Measurements from ENCODE around the gene LRRC7. TPM values are rescaled to one million over a fixed set of nuclear protein-coding genes. Genes with fewer than 3 reads are reported as not detected.

The LRRC7 gene
- total and polyA plus RNA-seq, 2 of the 8 experiments (the other 6 are each of a cell fraction or from before 2014, with no cell fraction given), result 0.03 to 0.17 TPM

DNA sequence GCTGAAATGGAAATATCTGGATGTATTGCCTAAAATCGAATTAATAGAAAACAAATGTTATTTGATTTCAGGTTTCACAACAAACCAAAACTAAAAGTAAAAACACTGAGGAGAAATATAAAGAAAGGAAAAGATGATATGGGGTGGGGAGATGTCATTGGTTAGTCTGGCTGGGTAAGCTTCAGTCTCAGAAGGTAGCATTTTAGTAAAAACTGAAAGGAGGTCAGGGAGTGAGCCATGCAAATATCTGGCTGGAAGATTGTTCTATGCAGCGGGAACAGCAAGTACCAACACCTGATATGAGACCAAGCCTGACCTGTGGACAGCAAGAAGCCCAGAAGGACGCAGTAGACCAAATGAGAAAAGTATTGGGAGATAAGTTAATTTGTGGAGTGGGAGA lies 373.1 kb downstream of the LRRC7 start:
- H3K27ac ChIP-seq (ENCODE audit: low read depth, low read length), result no peak overlapping the region
- H3K4me2 ChIP-seq (ENCODE audit: insufficient read depth in 1 of 2, low read depth in 2 of 2, low read length in 2 of 2), result no peak overlapping the region
- no peaks in the 10 kb centered on the region for H3K9me3 ChIP-seq (ENCODE audit: insufficient read depth in 2 of 2, low read depth in 1 of 2, low read length in 1 of 2)
- no peaks in the 10 kb centered on the region for H3K79me2 ChIP-seq (ENCODE audit: control insufficient read depth in 1 of 2, insufficient read depth in 2 of 2, low read length in 2 of 2)
- no peak overlapping the region for H3K4ac ChIP-seq (replicated peaks; ENCODE audit: insufficient read length, low read depth, low read length)
- H3K56ac ChIP-seq (replicated peaks; ENCODE audit: insufficient read length, low read depth, low read length), result no peak overlapping the region
- no peak overlapping the region for H2BK120ac ChIP-seq (replicated peaks; ENCODE audit: low read depth, low read length)
- no peak overlapping the region for H3K4me3 ChIP-seq (ENCODE audit: extremely low read depth in 1 of 4, insufficient read depth in 2 of 4, low read depth in 3 of 4, low read length in 4 of 4)
- no peak overlapping the region for H3K9ac ChIP-seq (replicated peaks in 1 of 4; ENCODE audit: extremely low read depth in 1 of 4, low read depth in 3 of 4, low read length in 3 of 4)
- no peak for FAIRE-seq
- H4K8ac ChIP-seq (ENCODE audit: extremely low read depth, insufficient read depth, low read length), result no peak overlapping the region
- no peaks in the 10 kb centered on the region for H4K20me1 ChIP-seq (replicated peaks in 1 of 2; ENCODE audit: control insufficient read depth in 1 of 2, insufficient read depth in 2 of 2, low read length in 2 of 2)
- no peak overlapping the region for H2BK5ac ChIP-seq (ENCODE audit: low read depth, low read length)
- H3K27me3 ChIP-seq (replicated peaks in 1 of 4; ENCODE audit: control insufficient read depth in 3 of 4, extremely low read depth in 1 of 4, insufficient read depth in 3 of 4, low read length in 3 of 4), result no peaks in the 10 kb centered on the region
- no peaks in the 10 kb centered on the region for H3K36me3 ChIP-seq (ENCODE audit: control insufficient read depth in 2 of 4, insufficient read depth in 4 of 4, low read length in 3 of 4)
- no peak overlapping the region for H3K18ac ChIP-seq (ENCODE audit: extremely low read depth, low read length)
- no peak overlapping the region for H2BK15ac ChIP-seq (ENCODE audit: low read length)
- ChIA-PET POLR2A (ENCODE audit: partially characterized antibody) (no interaction called here), CTCF (ENCODE audit: partially characterized antibody) (no interaction called here)
- no peaks in the 10 kb centered on the region for H3K79me1 ChIP-seq (ENCODE audit: low read depth, low read length)
- no peak overlapping the region for H2AFZ ChIP-seq (ENCODE audit: low read length)
- H4K91ac ChIP-seq (replicated peaks; ENCODE audit: insufficient read length, low read length), result no peak overlapping the region
- no peak overlapping the region for H2BK12ac ChIP-seq (ENCODE audit: low read depth, low read length)
- no peaks in the 10 kb centered on the region for H3K4me1 ChIP-seq (replicated peaks in 1 of 4; ENCODE audit: control insufficient read depth in 3 of 4, insufficient read depth in 4 of 4, low read length in 3 of 4)
- H3K14ac ChIP-seq (ENCODE audit: insufficient read length), result no peak overlapping the region
- H4K5ac ChIP-seq (ENCODE audit: insufficient read length, low read depth, low read length), result no peak overlapping the region
- H3K23ac ChIP-seq (ENCODE audit: insufficient read length), result no peak overlapping the region
- no peak overlapping the region for H2AK5ac ChIP-seq (ENCODE audit: low read depth, low read length)
- H2BK20ac ChIP-seq (ENCODE audit: low read length), result no peak overlapping the region
- H3K23me2 ChIP-seq (ENCODE audit: low read depth, low read length), result no peaks in the 10 kb centered on the region
- 76% methylated on average over 3 of the region's 3 CpGs; no CpG with 5 or more reads in 1 of the 2 experiments for WGBS, 2 experiments (ENCODE audit: extremely low coverage in 1 of 2, insufficient coverage in 1 of 2, insufficient read length in 1 of 2, insufficient replicate concordance in 2 of 2, low coverage in 1 of 2, low lambda C conversion rate in 2 of 2, missing lambda C conversion rate in 1 of 2)
- no peak for DNase-seq (ENCODE audit: low read depth in 1 of 2, low spot score in 2 of 2)
- TF ChIP-seq CBX8 (IDR thresholded peaks at IDR 0.05; ENCODE audit: borderline replicate concordance, low read depth, low read length) (no peak), EP300 (IDR thresholded peaks at IDR 0.05; ENCODE audit: borderline replicate concordance in 1 of 2, low read depth in 2 of 2, low read length in 2 of 2) (no peak), SP1 (IDR thresholded peaks at IDR 0.05; ENCODE audit: low read depth, low read length) (no peak), YY1 (IDR thresholded peaks at IDR 0.05; ENCODE audit: low read depth, low read length) (no peak), RAD21 (IDR thresholded peaks at IDR 0.05 in 1 of 2, conservative IDR thresholded peaks at IDR 0.05 in 1 of 2; ENCODE audit: low read depth in 2 of 2, low read length in 2 of 2) (no peak), BCL11A (IDR thresholded peaks at IDR 0.05; ENCODE audit: low read depth in 2 of 2, low read length in 2 of 2) (no peak), ASH2L (IDR thresholded peaks at IDR 0.05; ENCODE audit: low read length) (no peak), CBX5 (IDR thresholded peaks at IDR 0.05; ENCODE audit: low read depth, low read length) (no peak), CHD2 (IDR thresholded peaks at IDR 0.05; ENCODE audit: low read length) (no peak), EZH2 (IDR thresholded peaks at IDR 0.05; ENCODE audit: low read depth, low read length, severe bottlenecking) (no peak), TEAD4 (IDR thresholded peaks at IDR 0.05; ENCODE audit: low read depth, low read length) (no peak), CREB1 (IDR thresholded peaks at IDR 0.05) (no peak), MAFK (IDR thresholded peaks at IDR 0.05; ENCODE audit: low read depth, low read length) (no peak), NANOG (IDR thresholded peaks at IDR 0.05; ENCODE audit: insufficient read depth, low read depth, low read length, poor library complexity, severe bottlenecking) (no peak)
- TF ChIP-seq, protein P1, sequence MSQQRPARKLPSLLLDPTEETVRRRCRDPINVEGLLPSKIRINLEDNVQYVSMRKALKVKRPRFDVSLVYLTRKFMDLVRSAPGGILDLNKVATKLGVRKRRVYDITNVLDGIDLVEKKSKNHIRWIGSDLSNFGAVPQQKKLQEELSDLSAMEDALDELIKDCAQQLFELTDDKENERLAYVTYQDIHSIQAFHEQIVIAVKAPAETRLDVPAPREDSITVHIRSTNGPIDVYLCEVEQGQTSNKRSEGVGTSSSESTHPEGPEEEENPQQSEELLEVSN (IDR thresholded peaks at IDR 0.05), result no peak
